Uterus (tissue), 2 donors: ENCODE measurements around the gene WDR17.

Source experiments
- CTCF ChIP-seq, 4 experiments: fragments of 200-600 bp in 2 of 4; fragments of 450-650 bp in 2 of 4; sonication (generic) in 2 of 4; IDR thresholded peaks; one replicate each; pipeline ENCODE4 v1.5.1; 2016 to 2019; ENCODE audit warnings: antibody characterized with exemption in 4 of 4, mild to moderate bottlenecking in 2 of 4, moderate library complexity in 1 of 4
- POLR2A ChIP-seq, 2 donors: fragments of 450-650 bp; IDR thresholded peaks; one replicate each; pipeline ENCODE4 v1.6.1; 2016; ENCODE audit warnings: antibody characterized with exemption in 2 of 2, mild to moderate bottlenecking in 1 of 2, moderate library complexity in 1 of 2

GRCh38 chr4:176048631-176049030, 17.0 kb upstream of the WDR17 start:
- TF ChIP-seq CTCF (IDR thresholded peaks at IDR 0.05): no peak
- TF ChIP-seq POLR2A (IDR thresholded peaks at IDR 0.05): no peak
